Thyroid gland (tissue), 4 donors: ENCODE measurements around the gene CD101. TPM values are rescaled to one million over a fixed set of nuclear protein-coding genes. Genes with fewer than 3 reads are reported as not detected.
A peak's percentile ranks its signal among the peaks of the same experiment; 100 is the strongest.

ENCODE experiments used
- DNase-seq, 2 donors: peaks; one replicate each; pipeline ENCODE4 v3.0.0-alpha.2; 2019
- H3K27ac ChIP-seq, 3 donors: fragments of 200-600 bp; sonication (generic); 1 replicate in 2 of 3; 2 replicates in 1 of 3; pipeline ENCODE4 v1.5.1; 2016 to 2019; ENCODE audit warnings: mild to moderate bottlenecking in 1 of 3, moderate library complexity in 1 of 3
- H3K27me3 ChIP-seq: fragments of 200-600 bp; sonication (generic); one replicate; pipeline ENCODE4 v1.5.1; 2019
- H3K36me3 ChIP-seq, 2 donors: fragments of 200-600 bp; sonication (generic); one replicate each; pipeline ENCODE4 v1.5.1; 2016 to 2019
- H3K4me1 ChIP-seq, 2 donors: fragments of 200-600 bp; sonication (generic); one replicate each; pipeline ENCODE4 v1.5.1; 2017 to 2019
- H3K4me3 ChIP-seq, 3 donors: fragments of 200-600 bp; sonication (generic); replicated peaks in 1 of 3; 1 replicate in 2 of 3; 2 replicates in 1 of 3; pipeline ENCODE4 v1.5.1; 2016; ENCODE audit warnings: mild to moderate bottlenecking in 1 of 3
- H3K9me3 ChIP-seq: fragments of 200-600 bp; sonication (generic); one replicate; pipeline ENCODE4 v1.5.1; 2017
- CTCF ChIP-seq, 6 experiments: fragments of 200-600 bp in 3 of 6; fragments of 450-650 bp in 3 of 6; sonication (generic) in 3 of 6; IDR thresholded peaks; one replicate each; pipeline ENCODE4 v1.5.1; 2016 to 2019; ENCODE audit warnings: antibody characterized with exemption in 6 of 6, mild to moderate bottlenecking in 2 of 6, inconsistent platforms in 1 of 6, moderate library complexity in 1 of 6
- POLR2A ChIP-seq, 2 donors: fragments of 450-650 bp; IDR thresholded peaks; one replicate each; pipeline ENCODE4 v1.6.1; 2017; ENCODE audit warnings: antibody characterized with exemption in 2 of 2, mild to moderate bottlenecking in 2 of 2, moderate library complexity in 1 of 2
- WGBS, 2 donors: methylation state at CpG; one replicate each; pipeline ENCODE4 v1.1.5; 2017; 5-methylcytosine and 5-hydroxymethylcytosine counted together
- intact Hi-C: fragments of 100-400 bp; cut with DNase I; formaldehyde crosslinking; loops from one replicate; pipeline ENCODE4 v1.15.1; 2023
- total RNA-seq, 4 donors: library from RNA; depleted of rRNA; stranded (reverse); fragments of >200 nt; gene quantifications; one replicate each; pipeline ENCODE4 v1.2.3, GENCODE V29; 2016

Gene CD101
- total RNA-seq, 4 donors from 2014 or later: 0.13 to 1.3 (median 0.73) TPM

- Histone ChIP-seq H3K36me3 (peaks cover 0 to 4% of the 10 kb centered on the region in 2 donors), H3K4me3 (no peak overlapping the region), H3K4me1 (no peaks in the 10 kb centered on the region), H3K27ac (no peak overlapping the region), H3K9me3 (no peaks in the 10 kb centered on the region), H3K27me3 (no peaks in the 10 kb centered on the region)
- no peak for TF ChIP-seq CTCF (IDR thresholded peaks at IDR 0.05)
- no peak for TF ChIP-seq POLR2A (IDR thresholded peaks at IDR 0.05)
- DNase-seq: peak; percentile 29 to 34
- intact Hi-C loops: no loop called here
- 82 to 88% methylated on average over 12 of the region's 12 CpGs for WGBS, 2 donors
Measured at GRCh38 chr1:116990612-116991151, 10.9 kb upstream of the CD101 start.

- DNase-seq: no peak
- no peaks in the 10 kb centered on the region for H3K9me3 ChIP-seq
- peaks cover 0 to 4% of the 10 kb centered on the region in 2 donors for H3K36me3 ChIP-seq
- no peak overlapping the region for H3K4me3 ChIP-seq
- intact Hi-C loops: no loop called here
- WGBS, 2 donors: 59 to 69% methylated on average over 2 of the region's 2 CpGs
- H3K4me1 ChIP-seq: no peaks in the 10 kb centered on the region
- H3K27ac ChIP-seq: no peak overlapping the region
- no peaks in the 10 kb centered on the region for H3K27me3 ChIP-seq
- no peak for TF ChIP-seq POLR2A (IDR thresholded peaks at IDR 0.05)
- no peak for TF ChIP-seq CTCF (IDR thresholded peaks at IDR 0.05)
Measured at GRCh38 chr1:116991171-116991845, 10.3 kb upstream of the CD101 start.

GRCh38 chr1:116991918-116992317, 9.6 kb upstream of the CD101 start:
- no peaks in the 10 kb centered on the region for H3K9me3 ChIP-seq
- H3K4me3 ChIP-seq: no peak overlapping the region
- TF ChIP-seq CTCF (IDR thresholded peaks at IDR 0.05) (no peak), POLR2A (IDR thresholded peaks at IDR 0.05) (no peak)
- no peaks in the 10 kb centered on the region for H3K4me1 ChIP-seq
- H3K27me3 ChIP-seq: no peaks in the 10 kb centered on the region
- WGBS, 2 donors: 95 to 100% methylated on average over 1 of the region's 1 CpG
- DNase-seq: no peak
- no peak overlapping the region for H3K27ac ChIP-seq
- intact Hi-C loops: no loop called here
- H3K36me3 ChIP-seq: peaks cover 0 to 4% of the 10 kb centered on the region in 2 donors

GRCh38 chr1:116993286-116993685, 8.3 kb upstream of the CD101 start:
- 93 to 94% methylated on average over 7 of the region's 7 CpGs for WGBS, 2 donors
- H3K9me3 ChIP-seq: no peaks in the 10 kb centered on the region
- H3K27ac ChIP-seq: no peak overlapping the region
- no peak overlapping the region for H3K4me3 ChIP-seq
- H3K36me3 ChIP-seq: peaks cover 0 to under 1% of the 10 kb centered on the region in 2 donors
- no peaks in the 10 kb centered on the region for H3K27me3 ChIP-seq
- no peak for TF ChIP-seq POLR2A (IDR thresholded peaks at IDR 0.05)
- TF ChIP-seq CTCF (IDR thresholded peaks at IDR 0.05): no peak
- intact Hi-C loops: no loop called here
- no peak for DNase-seq
- no peaks in the 10 kb centered on the region for H3K4me1 ChIP-seq

GRCh38 chr1:116994411-116994810, 7.1 kb upstream of the CD101 start:
- no peaks in the 10 kb centered on the region for H3K36me3 ChIP-seq
- no peak overlapping the region for H3K27ac ChIP-seq
- no peak for TF ChIP-seq CTCF (IDR thresholded peaks at IDR 0.05)
- no peak for TF ChIP-seq POLR2A (IDR thresholded peaks at IDR 0.05)
- no peak overlapping the region for H3K4me3 ChIP-seq
- no peak for DNase-seq
- intact Hi-C loops: no loop called here
- 83 to 91% methylated on average over 2 of the region's 2 CpGs for WGBS, 2 donors
- no peaks in the 10 kb centered on the region for H3K9me3 ChIP-seq
- H3K27me3 ChIP-seq: no peaks in the 10 kb centered on the region
- no peaks in the 10 kb centered on the region for H3K4me1 ChIP-seq
